GM18873 (cell line): Measurements from ENCODE around the gene OR8B3.
"Not testable (repeated sequence)": the region's sequence is repeated elsewhere in the genome, so short reads cannot be mapped to it uniquely, and the experiment has no call there.

ENCODE experiments used
- ATAC-seq: cut with Tn5 transposase; IDR thresholded peaks from one replicate; pipeline ENCODE4 v1.9.1; 2021; ENCODE audit warnings: mild to moderate bottlenecking, moderate library complexity, moderate number of reproducible peaks; ENCODE audit not compliant: unreplicated experiment, low FRiP score

Gene OR8B3

GRCh38 chr11:124398924-124399323 is at the start of gene OR8B3:
TSS of gene OR8B3 (minus strand) at chr11:124399024. CDS start at chr11:124397351, 1,673 bp downstream.
- ATAC-seq, result no peak

GRCh38 chr11:124446916-124447315 is 48.1 kb upstream of the OR8B3 start:
- no peak for ATAC-seq

GRCh38 chr11:124445646-124446150 is 46.9 kb upstream of the OR8B3 start, which contains the start of gene OR8B8:
TSS of gene OR8B8 (minus strand) at chr11:124445696. CDS start at chr11:124441085, 4,611 bp downstream.
- no peak for ATAC-seq

- ATAC-seq, result no peak
Observed at GRCh38 chr11:124442847-124443246, 44.0 kb upstream of the OR8B3 start.

GRCh38 chr11:124442442-124442841 is 43.6 kb upstream of the OR8B3 start:
- ATAC-seq, result no peak

GRCh38 chr11:124441519-124441918 is 42.7 kb upstream of the OR8B3 start:
- ATAC-seq, result no peak

GRCh38 chr11:124441081-124441480 is 42.3 kb upstream of the OR8B3 start:
- no peak for ATAC-seq

- ATAC-seq, result no peak
Observed at GRCh38 chr11:124440608-124441007, 41.8 kb upstream of the OR8B3 start.

GRCh38 chr11:124434699-124435098 is 35.9 kb upstream of the OR8B3 start:
- ATAC-seq, result no peak

GRCh38 chr11:124429599-124429998 is 30.8 kb upstream of the OR8B3 start:
- ATAC-seq, result no peak

- no peak for ATAC-seq
Observed at GRCh38 chr11:124424384-124424921, 25.6 kb upstream of the OR8B3 start, which contains the start of gene OR8B4. TSS of gene OR8B4 (minus strand) at chr11:124424871. CDS start at chr11:124424871, 0 bp downstream.

GRCh38 chr11:124421043-124421442 is 22.2 kb upstream of the OR8B3 start:
- ATAC-seq, result no peak

GRCh38 chr11:124415356-124415923 is 16.6 kb upstream of the OR8B3 start:
- ATAC-seq, result no peak

GRCh38 chr11:124409906-124410305 is 11.1 kb upstream of the OR8B3 start:
- no peak for ATAC-seq

- no peak for ATAC-seq
Observed at GRCh38 chr11:124405581-124405980, 6.8 kb upstream of the OR8B3 start.

- not testable (repeated sequence) for ATAC-seq
Observed at GRCh38 chr11:124403186-124403585, 4.4 kb upstream of the OR8B3 start.

- no peak for ATAC-seq
Observed at GRCh38 chr11:124402326-124402922, 3.6 kb upstream of the OR8B3 start.

GRCh38 chr11:124396847-124397246 is 2.0 kb downstream of the OR8B3 start:
- ATAC-seq, result not testable (repeated sequence)

GRCh38 chr11:124394408-124394807 is 4.4 kb downstream of the OR8B3 start:
- no peak for ATAC-seq

GRCh38 chr11:124384399-124384798 is 14.4 kb downstream of the OR8B3 start, which contains the start of gene OR8B2:
TSS of gene OR8B2 (minus strand) at chr11:124384499. CDS start at chr11:124383343, 1,156 bp downstream.
- no peak for ATAC-seq

GRCh38 chr11:124382857-124383256 is 16.0 kb downstream of the OR8B3 start:
- not testable (repeated sequence) for ATAC-seq

GRCh38 chr11:124380585-124380984 is 18.2 kb downstream of the OR8B3 start:
- no peak for ATAC-seq
